Central memory CD8-positive, alpha-beta T cell (primary cell): Measurements from ENCODE around the gene PTPRK.
A peak's percentile ranks its signal among the peaks of the same experiment; 100 is the strongest.

ENCODE experiments used
- ATAC-seq: fragments of 150-1000 bp; cut with Tn5 transposase; replicated peaks from 2 replicates; pipeline ENCODE4 v1.10.0; 2022; ENCODE audit warnings: mild to moderate bottlenecking, moderate FRiP score, moderate number of reproducible peaks; ENCODE audit not compliant: poor library complexity, severe bottlenecking; ENCODE audit errors: extremely low read depth
- DNase-seq, 2 donors: peaks; one replicate each; pipeline ENCODE4 v3.0.0; 2021; ENCODE audit warnings: low spot score in 2 of 2
- H3K27ac Mint-ChIP-seq: one replicate; pipeline ENCODE4 v1.8.0; 2022; ENCODE audit warnings: low read depth, mild to moderate bottlenecking, moderate library complexity, mixed read lengths
- H3K27me3 Mint-ChIP-seq: one replicate; pipeline ENCODE4 v1.8.0; 2022; ENCODE audit warnings: mixed read lengths
- H3K36me3 Mint-ChIP-seq: one replicate; pipeline ENCODE4 v1.8.0; 2022; ENCODE audit warnings: mild to moderate bottlenecking, moderate library complexity, mixed read lengths; ENCODE audit not compliant: insufficient read depth
- H3K4me1 Mint-ChIP-seq: one replicate; pipeline ENCODE4 v1.8.0; 2022; ENCODE audit warnings: mixed read lengths
- H3K4me3 Mint-ChIP-seq: one replicate; pipeline ENCODE4 v1.8.0; 2022; ENCODE audit warnings: mild to moderate bottlenecking, moderate library complexity, mixed read lengths
- H3K9me3 Mint-ChIP-seq: one replicate; pipeline ENCODE4 v1.8.0; 2022; ENCODE audit warnings: mixed read lengths

PTPRK gene

DNA sequence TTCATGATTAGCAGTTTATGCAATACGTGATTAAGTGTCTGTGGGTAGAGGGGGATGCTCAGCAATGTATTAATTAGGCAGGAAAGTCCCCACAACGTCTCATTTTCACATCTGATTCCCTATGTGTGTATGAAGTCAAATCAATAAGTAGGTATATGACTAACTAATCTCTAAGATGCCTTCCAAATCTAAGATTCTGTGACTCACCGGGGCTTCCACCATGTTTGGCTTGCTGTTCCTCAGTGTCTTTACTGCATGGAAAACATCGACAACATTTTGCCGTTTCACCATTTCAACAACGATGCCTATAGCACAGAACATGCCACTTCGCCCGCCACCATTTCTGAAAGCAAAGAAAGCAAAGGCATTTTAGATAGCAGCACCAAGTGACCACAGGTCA lies 547.6 kb downstream of the PTPRK start:
- H3K27me3 Mint-ChIP-seq: no peaks in the 10 kb centered on the region
- DNase-seq (no peak), ATAC-seq (no peak)
- H3K4me1 Mint-ChIP-seq: peaks cover 46% of the 10 kb centered on the region
- H3K36me3 Mint-ChIP-seq: peaks cover 4% of the 10 kb centered on the region
- no peaks in the 10 kb centered on the region for H3K9me3 Mint-ChIP-seq
- H3K27ac Mint-ChIP-seq: peak overlapping the region; percentile 92
- H3K4me3 Mint-ChIP-seq: peak overlapping the region; percentile 79

DNA sequence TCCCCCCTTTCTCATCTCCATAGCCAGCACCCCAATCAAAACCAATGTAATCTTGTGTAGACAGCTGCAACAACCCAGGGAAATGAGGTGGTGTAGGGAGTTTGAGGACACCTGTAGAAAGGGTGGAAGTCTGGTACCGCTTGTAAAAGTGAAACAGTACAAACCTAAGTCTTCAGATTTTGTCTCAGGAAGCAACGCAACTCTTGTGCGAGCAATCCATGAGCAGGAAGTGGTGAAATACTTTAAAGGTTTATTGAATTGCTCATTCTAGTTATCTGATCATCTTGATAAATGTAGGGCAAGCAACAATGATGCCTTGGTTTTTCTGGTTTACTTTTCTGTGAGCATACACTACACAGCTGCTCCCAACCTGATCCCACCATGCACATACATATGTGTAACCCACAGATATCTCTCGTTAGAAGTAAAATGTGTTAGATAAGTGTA lies 548.4 kb downstream of the PTPRK start:
- H3K27me3 Mint-ChIP-seq: no peaks in the 10 kb centered on the region
- peaks cover 4% of the 10 kb centered on the region for H3K36me3 Mint-ChIP-seq
- ATAC-seq (peak; percentile 90), DNase-seq (peak in 1 of 2 donors; percentile 58)
- peaks cover 48% of the 10 kb centered on the region for H3K4me1 Mint-ChIP-seq
- H3K9me3 Mint-ChIP-seq: no peaks in the 10 kb centered on the region
- peak overlapping the region; percentile 79 for H3K4me3 Mint-ChIP-seq
- H3K27ac Mint-ChIP-seq: peak overlapping the region; percentile 92

DNA sequence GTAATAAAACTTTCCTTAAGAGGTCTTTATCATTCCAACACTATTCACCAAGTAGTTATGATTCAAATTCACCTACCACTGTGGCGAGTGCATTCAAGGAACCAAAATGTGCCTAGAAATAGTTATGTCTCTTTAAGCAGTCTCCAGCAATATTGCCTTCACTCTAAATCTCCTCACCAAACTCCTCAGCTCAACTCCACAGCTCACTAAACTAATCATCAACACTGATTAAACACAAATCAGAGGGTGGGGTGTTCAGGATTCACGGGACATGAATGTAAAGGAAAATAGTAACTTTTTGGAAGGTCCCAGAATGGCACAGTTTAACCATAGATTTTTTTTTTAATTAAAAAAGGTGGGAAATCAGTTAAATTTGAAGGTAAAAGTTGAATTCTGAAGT lies 549.0 kb downstream of the PTPRK start:
- ATAC-seq (no peak), DNase-seq (no peak)
- peaks cover 4% of the 10 kb centered on the region for H3K36me3 Mint-ChIP-seq
- H3K27ac Mint-ChIP-seq: peak overlapping the region; percentile 92
- H3K27me3 Mint-ChIP-seq: no peaks in the 10 kb centered on the region
- H3K9me3 Mint-ChIP-seq: no peaks in the 10 kb centered on the region
- peaks cover 48% of the 10 kb centered on the region for H3K4me1 Mint-ChIP-seq
- H3K4me3 Mint-ChIP-seq: peak overlapping the region; percentile 79

- peaks cover 48% of the 10 kb centered on the region for H3K4me1 Mint-ChIP-seq
- H3K27me3 Mint-ChIP-seq: no peaks in the 10 kb centered on the region
- no peaks in the 10 kb centered on the region for H3K36me3 Mint-ChIP-seq
- no peak for ATAC-seq
- no peak overlapping the region for H3K27ac Mint-ChIP-seq
- DNase-seq: no peak
- peak overlapping the region; percentile 4 for H3K4me3 Mint-ChIP-seq
- H3K9me3 Mint-ChIP-seq: no peaks in the 10 kb centered on the region
These were observed 550.7 kb downstream of the PTPRK start for GRCh38 chr6:127969701-127970100.

- Mint-ChIP-seq H3K27ac (peak overlapping the region; percentile 32), H3K4me3 (no peak overlapping the region), H3K9me3 (no peaks in the 10 kb centered on the region), H3K27me3 (no peaks in the 10 kb centered on the region), H3K36me3 (peaks cover 3% of the 10 kb centered on the region), H3K4me1 (peaks cover 36% of the 10 kb centered on the region)
- DNase-seq (no peak), ATAC-seq (no peak)
These were observed 552.0 kb downstream of the PTPRK start for GRCh38 chr6:127968394-127968793.

GRCh38 chr6:127967708-127968107 lies 552.7 kb downstream of the PTPRK start:
- DNase-seq (no peak), ATAC-seq (no peak)
- no peaks in the 10 kb centered on the region for H3K9me3 Mint-ChIP-seq
- no peak overlapping the region for H3K4me3 Mint-ChIP-seq
- peak overlapping the region; percentile 32 for H3K27ac Mint-ChIP-seq
- H3K27me3 Mint-ChIP-seq: no peaks in the 10 kb centered on the region
- H3K36me3 Mint-ChIP-seq: peaks cover 3% of the 10 kb centered on the region
- H3K4me1 Mint-ChIP-seq: peaks cover 31% of the 10 kb centered on the region

DNA sequence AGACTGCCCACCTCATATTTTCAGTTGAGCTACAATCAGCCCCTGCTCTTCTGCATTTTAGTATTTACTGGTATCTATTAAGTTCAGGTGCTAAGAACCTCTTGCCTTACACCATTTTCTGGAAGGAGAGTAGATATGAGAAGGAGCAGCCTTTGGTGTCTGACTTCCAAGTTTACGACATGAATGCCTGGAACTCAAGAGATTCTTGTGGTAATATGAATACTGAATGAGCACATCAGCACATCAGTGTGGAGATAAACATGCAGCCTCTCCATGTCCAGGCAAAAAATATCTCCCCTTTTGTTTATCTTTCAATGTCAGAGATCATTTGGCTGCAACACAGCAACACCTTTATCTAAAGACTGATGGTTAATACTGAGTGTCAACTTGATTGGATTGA lies 553.8 kb downstream of the PTPRK start:
- ATAC-seq (no peak), DNase-seq (no peak)
- Mint-ChIP-seq H3K36me3 (peaks cover 3% of the 10 kb centered on the region), H3K27me3 (no peaks in the 10 kb centered on the region), H3K4me3 (no peak overlapping the region), H3K27ac (no peak overlapping the region), H3K4me1 (peaks cover 20% of the 10 kb centered on the region), H3K9me3 (no peaks in the 10 kb centered on the region)

DNA sequence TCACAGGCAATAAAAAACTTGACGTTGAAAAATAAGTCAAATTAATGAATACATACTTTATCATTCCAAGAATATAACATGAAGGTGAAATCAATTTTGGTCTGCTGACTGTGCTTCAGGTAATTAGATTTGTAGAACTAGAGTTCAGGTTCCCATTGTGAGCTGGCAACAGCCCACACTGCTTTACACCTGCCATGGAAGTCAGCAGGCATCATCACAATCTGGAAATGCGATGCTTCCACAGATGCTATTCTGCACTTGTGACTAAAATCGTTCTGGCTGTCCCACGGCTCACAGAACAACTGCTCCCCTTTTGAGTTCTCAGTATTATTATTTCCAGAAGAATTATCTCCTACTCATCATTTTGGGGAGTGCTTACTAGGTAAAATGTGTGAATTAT lies 556.9 kb downstream of the PTPRK start:
- H3K27me3 Mint-ChIP-seq: no peaks in the 10 kb centered on the region
- peaks cover 10% of the 10 kb centered on the region for H3K4me1 Mint-ChIP-seq
- no peak for DNase-seq
- ATAC-seq: no peak
- H3K4me3 Mint-ChIP-seq: no peak overlapping the region
- H3K9me3 Mint-ChIP-seq: no peaks in the 10 kb centered on the region
- H3K36me3 Mint-ChIP-seq: peaks cover 3% of the 10 kb centered on the region
- H3K27ac Mint-ChIP-seq: no peak overlapping the region

GRCh38 chr6:127959869-127960268 lies 560.5 kb downstream of the PTPRK start:
- DNase-seq: no peak
- Mint-ChIP-seq H3K9me3 (no peaks in the 10 kb centered on the region), H3K4me1 (peaks cover 7% of the 10 kb centered on the region), H3K27me3 (no peaks in the 10 kb centered on the region), H3K4me3 (no peak overlapping the region), H3K36me3 (peaks cover 3% of the 10 kb centered on the region), H3K27ac (no peak overlapping the region)
- no peak for ATAC-seq

- no peak overlapping the region for H3K4me3 Mint-ChIP-seq
- H3K9me3 Mint-ChIP-seq: no peaks in the 10 kb centered on the region
- peaks cover 24% of the 10 kb centered on the region for H3K4me1 Mint-ChIP-seq
- no peak for DNase-seq
- H3K27me3 Mint-ChIP-seq: no peaks in the 10 kb centered on the region
- H3K36me3 Mint-ChIP-seq: no peaks in the 10 kb centered on the region
- no peak overlapping the region for H3K27ac Mint-ChIP-seq
- no peak for ATAC-seq
These were observed 563.4 kb downstream of the PTPRK start for GRCh38 chr6:127956956-127957355.

- ATAC-seq: no peak
- no peak overlapping the region for H3K27ac Mint-ChIP-seq
- no peak overlapping the region for H3K4me3 Mint-ChIP-seq
- H3K4me1 Mint-ChIP-seq: peaks cover 30% of the 10 kb centered on the region
- DNase-seq: no peak
- peaks cover 2% of the 10 kb centered on the region for H3K36me3 Mint-ChIP-seq
- H3K27me3 Mint-ChIP-seq: no peaks in the 10 kb centered on the region
- no peaks in the 10 kb centered on the region for H3K9me3 Mint-ChIP-seq
These were observed 564.0 kb downstream of the PTPRK start for GRCh38 chr6:127956260-127956888.

DNA sequence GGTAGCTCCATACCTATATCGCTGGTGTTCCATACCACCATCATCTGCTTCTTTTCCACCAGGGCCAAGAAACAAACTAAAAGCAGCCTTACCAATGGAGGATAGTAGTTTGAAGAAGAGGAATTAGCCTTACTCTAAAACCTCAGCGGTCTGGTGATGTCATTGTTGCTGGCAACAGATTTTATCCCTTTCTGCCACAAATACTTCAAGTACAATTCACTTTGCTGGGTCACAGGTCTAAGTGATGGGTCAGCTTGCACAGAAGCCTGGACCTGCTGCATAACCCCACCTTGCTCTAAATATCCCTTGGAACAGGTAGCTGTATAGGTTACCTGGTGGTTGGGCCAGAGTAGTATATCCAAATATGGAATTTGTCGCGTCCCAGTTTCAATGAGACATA lies 566.3 kb downstream of the PTPRK start:
- Mint-ChIP-seq H3K27ac (no peak overlapping the region), H3K9me3 (no peaks in the 10 kb centered on the region), H3K4me1 (peaks cover 50% of the 10 kb centered on the region), H3K36me3 (peaks cover 8% of the 10 kb centered on the region), H3K4me3 (no peak overlapping the region), H3K27me3 (no peaks in the 10 kb centered on the region)
- ATAC-seq (no peak), DNase-seq (no peak)

DNA sequence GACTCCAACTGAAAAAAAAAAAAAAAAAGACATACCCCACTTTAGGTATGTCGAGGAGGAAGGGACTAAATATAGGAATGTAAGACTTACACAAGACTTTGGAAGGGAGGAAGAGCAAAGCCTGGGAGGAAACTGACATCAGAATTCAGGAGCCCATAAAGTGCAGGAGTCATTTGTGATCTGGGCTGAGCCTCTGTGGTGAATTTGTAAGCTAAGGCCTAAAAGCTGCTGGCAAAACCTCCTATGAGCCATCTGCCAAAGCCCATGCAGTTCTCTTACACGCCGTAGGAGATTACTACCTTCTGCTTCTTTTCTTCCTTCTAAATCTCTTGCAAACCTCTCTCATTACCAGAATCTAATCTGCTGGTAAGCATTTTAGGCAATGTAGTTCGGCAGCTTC lies 567.6 kb downstream of the PTPRK start:
- Mint-ChIP-seq H3K27me3 (no peaks in the 10 kb centered on the region), H3K27ac (peak overlapping the region; percentile 96), H3K9me3 (no peaks in the 10 kb centered on the region), H3K4me1 (peaks cover 53% of the 10 kb centered on the region), H3K36me3 (peaks cover 8% of the 10 kb centered on the region), H3K4me3 (peak overlapping the region; percentile 36)
- DNase-seq (no peak), ATAC-seq (no peak)
